Activated naive CD4-positive, alpha-beta T cell treated with anti-CD3 and anti-CD28 coated beads, Interleukin-2, amount 10 ng/mL, durations not matched to agents 7 days and 5 days (primary cell): ENCODE measurements around the gene CEP72.
A peak's percentile ranks its signal among the peaks of the same experiment; 100 is the strongest.
"Not testable (repeated sequence)": the region's sequence is repeated elsewhere in the genome, so short reads cannot be mapped to it uniquely, and the experiment has no call there.

ENCODE experiments used
- CTCF ChIA-PET: fragments of 350-600 bp; sonication (Branson Sonifier 250); formaldehyde crosslinking; loops from one replicate; lab custom pipeline; 2021; ENCODE audit warnings: antibody characterized with exemption; lab: Charles Lee
- DNase-seq: peaks from one replicate; pipeline ENCODE4 v3.0.0-alpha.2; 2020
- H3K27ac Mint-ChIP-seq: one replicate; pipeline ENCODE4 v1.8.0; 2021; ENCODE audit warnings: mild to moderate bottlenecking, moderate library complexity, mixed read lengths
- H3K27me3 Mint-ChIP-seq: one replicate; pipeline ENCODE4 v1.8.0; 2021; ENCODE audit warnings: mild to moderate bottlenecking, mixed read lengths
- H3K36me3 Mint-ChIP-seq: one replicate; pipeline ENCODE4 v1.8.0; 2021; ENCODE audit warnings: mixed read lengths
- H3K4me1 Mint-ChIP-seq: one replicate; pipeline ENCODE4 v1.8.0; 2021; ENCODE audit warnings: mixed read lengths
- H3K4me3 Mint-ChIP-seq: one replicate; pipeline ENCODE4 v1.8.0; 2021; ENCODE audit warnings: mild to moderate bottlenecking, moderate library complexity, mixed read lengths
- H3K9me3 Mint-ChIP-seq: one replicate; pipeline ENCODE4 v1.8.0; 2021; ENCODE audit warnings: mixed read lengths

Gene CEP72

DNA sequence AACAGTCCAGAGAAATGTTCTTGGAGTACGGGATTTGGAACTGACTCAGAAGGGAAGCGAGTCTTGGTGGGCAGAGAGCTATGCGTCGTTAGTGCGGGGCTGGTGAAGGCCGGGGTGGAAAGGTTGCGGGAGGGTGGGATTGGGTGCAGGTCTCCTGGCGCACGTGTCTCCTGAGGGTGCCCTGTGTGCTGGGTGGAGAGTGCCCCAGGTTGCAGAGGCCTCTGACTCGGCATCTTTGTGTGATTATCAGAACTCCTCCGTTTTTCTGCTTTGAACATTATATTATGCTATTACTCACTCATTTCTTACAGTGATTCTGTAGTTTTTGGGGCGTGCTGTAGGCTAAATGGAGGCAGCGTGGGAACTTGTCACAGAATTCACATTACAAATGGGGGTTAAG is 11.4 kb downstream of the CEP72 start:
- Mint-ChIP-seq H3K27ac (no peak overlapping the region), H3K4me3 (no peak overlapping the region), H3K36me3 (peaks cover 29% of the 10 kb centered on the region), H3K9me3 (no peaks in the 10 kb centered on the region), H3K27me3 (no peaks in the 10 kb centered on the region), H3K4me1 (no peaks in the 10 kb centered on the region)
- CTCF ChIA-PET, result no interaction called here
- DNase-seq, result no peak

DNA sequence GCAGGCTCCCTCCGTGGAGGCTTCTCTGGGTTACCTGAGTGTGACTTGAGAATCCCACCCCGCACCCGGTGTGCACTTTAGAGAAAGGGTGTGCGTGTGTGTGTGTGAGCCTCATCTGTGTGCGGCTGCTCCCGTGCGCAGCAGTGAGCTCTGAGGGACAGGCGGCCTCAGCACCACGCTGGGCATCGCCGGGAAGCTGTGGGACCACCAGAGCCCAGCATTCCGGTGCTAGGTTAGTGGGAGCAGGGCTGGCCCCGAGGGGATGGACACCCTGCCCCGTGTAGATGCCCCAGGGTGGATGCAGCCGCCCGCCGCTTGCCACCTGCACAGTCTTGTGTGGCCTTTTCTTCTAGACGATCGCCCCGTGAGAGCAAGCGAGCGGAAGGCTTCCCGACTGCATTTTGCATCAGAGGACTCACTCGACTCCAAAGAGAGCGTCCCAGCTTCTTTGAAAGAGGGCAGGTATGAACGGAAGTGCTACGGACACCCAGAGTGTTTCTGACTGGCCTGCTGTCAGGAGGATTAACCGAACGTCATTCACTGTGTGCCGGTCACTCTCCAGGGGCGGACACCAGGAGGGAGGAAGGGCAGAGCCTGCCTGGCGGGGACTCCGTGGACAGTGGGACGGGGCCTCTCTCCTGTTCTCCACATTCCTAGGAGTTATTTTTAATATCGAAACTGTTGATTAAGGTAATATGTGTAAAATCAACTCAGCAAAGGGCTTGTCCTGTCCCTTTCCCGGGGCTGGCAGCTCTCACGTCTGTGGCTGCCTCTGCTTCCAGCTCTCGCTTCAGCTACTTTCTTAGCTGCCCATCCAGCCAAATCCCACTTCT is 12.2 kb downstream of the CEP72 start:
- H3K4me1 Mint-ChIP-seq, result no peaks in the 10 kb centered on the region
- H3K9me3 Mint-ChIP-seq, result no peaks in the 10 kb centered on the region
- no peak for DNase-seq
- H3K4me3 Mint-ChIP-seq, result no peak overlapping the region
- H3K36me3 Mint-ChIP-seq, result peaks cover 33% of the 10 kb centered on the region
- H3K27me3 Mint-ChIP-seq, result no peaks in the 10 kb centered on the region
- no peak overlapping the region for H3K27ac Mint-ChIP-seq
- CTCF ChIA-PET, result no interaction called here

DNA sequence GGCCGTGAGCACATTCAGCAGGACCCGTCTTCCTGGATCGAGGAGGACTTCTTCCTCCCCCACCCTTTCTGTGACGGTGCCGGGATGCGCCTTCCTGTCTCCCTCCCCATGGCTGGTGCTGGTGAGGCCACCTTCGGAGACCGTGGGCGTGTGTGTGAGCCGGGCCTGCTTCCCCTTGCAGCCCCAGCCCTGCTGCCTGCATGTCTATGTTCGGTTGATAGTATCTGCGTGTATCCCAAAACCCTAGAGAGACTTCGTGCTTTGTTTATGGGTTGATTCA is 12.8 kb downstream of the CEP72 start:
- Mint-ChIP-seq H3K9me3 (no peaks in the 10 kb centered on the region), H3K36me3 (peaks cover 29% of the 10 kb centered on the region), H3K27me3 (no peaks in the 10 kb centered on the region), H3K4me1 (no peaks in the 10 kb centered on the region), H3K4me3 (no peak overlapping the region), H3K27ac (no peak overlapping the region)
- CTCF ChIA-PET, result no interaction called here
- no peak for DNase-seq

DNA sequence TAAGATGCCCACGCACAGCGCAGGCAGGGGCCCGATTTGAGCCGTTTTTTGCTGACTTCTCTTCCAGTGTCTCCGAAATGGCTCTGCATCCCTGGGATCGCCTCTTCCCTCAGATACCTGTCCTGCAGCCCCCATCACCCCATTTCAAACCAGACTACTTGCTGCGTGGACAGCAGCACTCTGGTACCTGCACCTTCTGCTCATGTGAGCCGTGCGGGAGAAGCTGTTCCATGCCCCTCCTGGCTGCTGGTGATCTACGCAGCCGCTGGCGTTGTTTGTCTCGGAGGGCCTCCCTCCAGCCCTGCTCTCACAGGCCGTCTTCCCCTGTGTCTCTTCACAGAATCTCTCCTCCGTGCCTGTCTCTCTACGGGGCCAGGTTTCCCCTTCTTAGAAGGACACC is 13.4 kb downstream of the CEP72 start:
- no peaks in the 10 kb centered on the region for H3K9me3 Mint-ChIP-seq
- peak; percentile 16 for DNase-seq
- H3K4me1 Mint-ChIP-seq, result no peaks in the 10 kb centered on the region
- CTCF ChIA-PET, result no interaction called here
- H3K27me3 Mint-ChIP-seq, result no peaks in the 10 kb centered on the region
- H3K4me3 Mint-ChIP-seq, result no peak overlapping the region
- peaks cover 25% of the 10 kb centered on the region for H3K36me3 Mint-ChIP-seq
- H3K27ac Mint-ChIP-seq, result no peak overlapping the region

DNA sequence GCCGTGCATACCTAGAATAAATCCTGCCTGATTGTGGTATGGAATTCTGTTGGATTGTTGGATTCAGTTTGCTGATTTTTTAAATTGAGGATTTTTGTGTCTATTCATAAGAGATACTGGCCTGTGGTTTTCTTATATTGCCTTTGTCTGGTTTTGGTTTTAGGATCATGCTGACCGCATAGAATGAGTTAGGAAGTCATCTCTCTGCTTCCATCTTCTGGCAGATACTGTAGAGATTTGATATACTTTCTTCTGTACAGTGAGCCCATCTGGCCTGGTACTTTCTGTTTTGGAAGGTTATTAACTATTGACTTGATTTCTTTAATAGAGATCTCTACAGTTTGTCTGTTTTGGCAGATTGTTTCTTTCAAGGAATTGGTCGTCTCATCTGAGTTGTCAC is 14.7 kb downstream of the CEP72 start:
- CTCF ChIA-PET, result no interaction called here
- no peak for DNase-seq
- Mint-ChIP-seq H3K4me3 (no peak overlapping the region), H3K4me1 (no peaks in the 10 kb centered on the region), H3K27me3 (no peaks in the 10 kb centered on the region), H3K36me3 (peaks cover 19% of the 10 kb centered on the region), H3K27ac (no peak overlapping the region), H3K9me3 (no peaks in the 10 kb centered on the region)

DNA sequence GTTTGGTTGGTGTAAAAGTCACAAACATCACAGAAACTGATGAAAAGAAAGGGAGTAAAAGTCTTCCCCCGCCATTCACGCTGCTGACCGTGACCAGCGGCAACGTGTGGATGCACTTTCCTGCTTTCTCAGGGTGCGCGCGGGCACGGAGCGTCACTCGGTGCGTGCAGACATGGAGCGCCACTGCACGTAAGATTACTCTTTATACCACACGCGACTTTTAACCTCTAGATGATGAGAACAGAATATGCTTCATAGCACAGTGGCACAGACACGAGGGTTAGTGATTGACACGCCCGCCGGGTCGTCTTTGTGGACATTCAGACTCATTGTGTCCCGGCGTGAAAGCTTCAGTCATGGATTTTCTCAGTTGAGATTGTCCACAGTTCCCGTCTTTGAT is 15.7 kb downstream of the CEP72 start:
- Mint-ChIP-seq H3K36me3 (peaks cover 15% of the 10 kb centered on the region), H3K27me3 (no peaks in the 10 kb centered on the region), H3K27ac (no peak overlapping the region), H3K9me3 (no peaks in the 10 kb centered on the region), H3K4me3 (no peak overlapping the region), H3K4me1 (no peaks in the 10 kb centered on the region)
- CTCF ChIA-PET, result no interaction called here
- DNase-seq, result peak; percentile 16

DNA sequence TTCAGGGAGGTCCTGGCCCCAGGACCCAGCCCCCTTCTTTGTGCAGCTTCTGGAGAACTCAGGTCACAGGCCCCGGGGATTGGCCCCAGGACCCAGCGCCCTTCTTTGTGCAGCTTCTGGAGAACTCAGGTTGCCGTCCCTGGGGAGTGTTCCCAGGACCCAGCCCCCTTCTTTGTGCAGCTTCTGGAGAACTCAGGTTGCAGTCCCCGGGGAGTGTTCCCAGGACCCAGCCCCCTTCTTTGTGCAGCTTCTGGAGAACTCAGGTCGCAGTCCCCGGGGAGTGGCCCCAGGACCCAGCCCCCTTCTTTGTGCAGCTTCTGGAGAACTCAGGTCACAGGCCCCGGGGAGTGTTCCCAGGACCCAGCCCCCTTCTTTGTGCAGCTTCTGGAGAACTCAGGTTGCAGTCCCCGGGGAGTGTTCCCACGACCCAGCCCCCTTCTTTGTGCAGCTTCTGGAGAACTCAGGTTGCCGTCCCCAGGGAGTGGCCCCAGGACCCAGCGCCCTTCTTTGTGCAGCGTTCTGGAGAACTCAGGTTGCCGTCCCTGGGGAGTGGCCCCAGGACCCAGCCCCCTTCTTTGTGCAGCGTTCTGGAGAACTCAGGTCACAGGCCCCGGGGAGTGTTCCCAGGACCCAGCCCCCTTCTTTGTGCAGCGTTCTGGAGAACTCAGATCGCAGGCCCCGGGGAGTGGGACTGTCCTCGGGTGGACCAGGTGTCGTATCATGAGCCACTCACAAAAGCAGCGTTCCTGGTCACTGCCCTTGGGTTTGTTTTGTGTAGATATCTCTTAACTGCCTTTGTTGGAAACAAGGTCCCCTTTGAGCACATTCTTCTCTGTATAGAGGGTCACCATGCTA is 16.4 kb downstream of the CEP72 start:
- H3K4me3 Mint-ChIP-seq, H3K4me1 Mint-ChIP-seq, CTCF ChIA-PET, H3K27ac Mint-ChIP-seq, H3K9me3 Mint-ChIP-seq, H3K27me3 Mint-ChIP-seq: not testable (repeated sequence)
- DNase-seq, result peak; percentile 10
- peaks cover 18% of the 10 kb centered on the region for H3K36me3 Mint-ChIP-seq

DNA sequence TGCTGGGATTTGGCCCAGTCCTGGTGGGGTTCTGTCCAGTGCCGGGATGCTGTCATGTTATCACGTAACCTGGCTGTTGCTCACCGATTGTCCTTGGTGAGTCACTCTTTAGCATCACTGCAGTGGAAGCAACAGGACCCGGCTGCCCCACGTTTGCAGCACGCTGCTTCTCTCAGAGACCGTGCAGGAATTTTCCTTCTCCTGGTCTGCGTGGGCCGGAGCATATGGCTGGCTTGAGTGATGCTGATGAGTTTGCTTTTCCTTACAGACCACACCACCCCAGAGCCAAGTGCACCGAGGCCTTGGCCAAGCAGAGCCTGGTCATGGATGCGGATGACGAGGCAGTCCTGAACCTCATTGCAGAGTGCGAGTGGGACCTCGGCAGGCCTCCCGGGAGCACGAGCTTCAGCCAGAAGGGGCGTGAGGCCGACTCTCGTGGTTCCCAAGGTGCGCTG is 21.4 kb downstream of the CEP72 start:
- H3K27me3 Mint-ChIP-seq, result no peaks in the 10 kb centered on the region
- H3K9me3 Mint-ChIP-seq, result no peaks in the 10 kb centered on the region
- H3K36me3 Mint-ChIP-seq, result peaks cover 39% of the 10 kb centered on the region
- CTCF ChIA-PET, result no interaction called here
- DNase-seq, result no peak
- H3K4me3 Mint-ChIP-seq, result no peak overlapping the region
- H3K4me1 Mint-ChIP-seq, result no peaks in the 10 kb centered on the region
- no peak overlapping the region for H3K27ac Mint-ChIP-seq

DNA sequence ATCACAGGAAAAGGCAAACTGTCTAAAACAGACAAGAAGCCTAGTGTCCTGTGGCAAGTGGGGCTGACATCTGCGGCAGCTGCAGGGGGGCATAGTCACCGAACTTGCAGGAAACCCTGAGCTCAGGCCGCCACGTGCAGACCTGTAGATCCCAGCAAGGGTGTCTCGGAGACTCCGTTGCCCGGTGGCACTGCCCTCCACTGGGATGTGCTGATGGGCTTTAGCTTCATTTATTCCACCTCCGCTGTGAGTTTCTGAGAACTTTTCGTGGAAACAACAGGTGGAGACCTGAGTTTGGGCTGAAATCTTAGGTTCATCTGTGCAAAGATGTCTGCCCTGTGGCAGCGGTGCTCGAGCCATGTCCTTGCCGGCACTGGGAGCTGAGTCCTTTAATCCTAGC is 22.1 kb downstream of the CEP72 start:
- H3K36me3 Mint-ChIP-seq, result peaks cover 35% of the 10 kb centered on the region
- no peak overlapping the region for H3K27ac Mint-ChIP-seq
- H3K4me3 Mint-ChIP-seq, result no peak overlapping the region
- DNase-seq, result no peak
- CTCF ChIA-PET, result no interaction called here
- no peaks in the 10 kb centered on the region for H3K4me1 Mint-ChIP-seq
- H3K9me3 Mint-ChIP-seq, result no peaks in the 10 kb centered on the region
- no peaks in the 10 kb centered on the region for H3K27me3 Mint-ChIP-seq

DNA sequence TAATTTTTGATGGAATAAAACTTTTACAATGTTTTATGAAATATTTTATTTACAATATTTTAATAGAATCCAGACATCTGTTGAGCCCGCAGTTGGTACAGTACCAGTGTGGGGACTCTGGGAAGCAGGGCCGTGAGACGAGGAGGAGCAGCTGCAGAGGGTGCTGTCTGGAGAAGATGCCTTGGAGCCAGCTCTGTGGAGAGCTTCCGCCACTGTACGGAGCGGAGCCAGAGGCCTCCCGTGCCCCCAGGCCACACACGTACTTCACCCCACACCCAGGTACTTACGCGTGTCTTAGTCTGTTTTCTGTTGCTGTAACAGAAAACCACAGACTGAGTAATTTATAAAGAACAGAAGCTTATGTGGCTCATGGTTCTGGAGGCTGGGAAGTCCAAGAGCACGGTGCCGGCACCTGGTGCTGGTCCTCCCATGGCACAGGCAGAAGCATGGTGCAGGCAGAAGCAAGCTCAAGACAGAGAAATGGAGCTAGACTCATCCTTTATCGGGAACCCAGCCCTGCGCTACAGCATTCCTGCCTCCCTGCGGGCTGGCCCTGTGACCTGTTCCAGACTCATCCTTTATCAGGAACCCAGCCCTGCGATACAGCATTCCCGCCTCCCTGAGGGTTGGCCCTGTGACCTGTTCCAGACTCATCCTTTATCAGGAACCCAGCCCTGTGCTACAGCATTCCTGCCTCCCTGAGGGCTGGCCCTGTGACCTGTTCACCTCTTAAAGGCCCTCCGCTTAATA is 23.3 kb downstream of the CEP72 start:
- H3K4me1 Mint-ChIP-seq, result no peaks in the 10 kb centered on the region
- H3K27me3 Mint-ChIP-seq, result no peaks in the 10 kb centered on the region
- no peak overlapping the region for H3K4me3 Mint-ChIP-seq
- no peak for DNase-seq
- no peak overlapping the region for H3K27ac Mint-ChIP-seq
- CTCF ChIA-PET, result no interaction called here
- H3K9me3 Mint-ChIP-seq, result no peaks in the 10 kb centered on the region
- H3K36me3 Mint-ChIP-seq, result peaks cover 35% of the 10 kb centered on the region

DNA sequence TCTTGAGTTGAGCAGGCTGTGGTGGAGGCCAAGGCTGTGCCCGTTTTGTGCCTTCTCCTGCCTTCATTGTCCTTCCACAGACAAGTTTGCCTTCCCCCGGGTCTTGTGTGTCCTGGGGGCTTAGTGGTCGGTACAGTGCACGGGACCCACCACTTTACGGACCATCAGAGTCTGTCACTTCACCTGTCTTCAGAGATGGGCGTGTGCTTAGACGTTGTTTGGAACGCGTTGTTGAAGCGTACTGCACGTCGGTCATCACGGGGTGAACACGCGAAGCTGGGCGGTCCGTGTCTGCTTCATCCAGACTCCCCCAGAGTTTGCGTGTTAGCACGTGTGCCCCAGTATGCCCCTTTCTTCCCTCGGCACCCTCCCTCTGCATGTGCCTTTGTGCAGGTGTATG is 24.8 kb downstream of the CEP72 start:
- Mint-ChIP-seq H3K36me3 (peaks cover 39% of the 10 kb centered on the region), H3K27ac (no peak overlapping the region), H3K4me3 (no peak overlapping the region), H3K4me1 (no peaks in the 10 kb centered on the region), H3K9me3 (no peaks in the 10 kb centered on the region), H3K27me3 (no peaks in the 10 kb centered on the region)
- no peak for DNase-seq
- CTCF ChIA-PET, result no interaction called here

DNA sequence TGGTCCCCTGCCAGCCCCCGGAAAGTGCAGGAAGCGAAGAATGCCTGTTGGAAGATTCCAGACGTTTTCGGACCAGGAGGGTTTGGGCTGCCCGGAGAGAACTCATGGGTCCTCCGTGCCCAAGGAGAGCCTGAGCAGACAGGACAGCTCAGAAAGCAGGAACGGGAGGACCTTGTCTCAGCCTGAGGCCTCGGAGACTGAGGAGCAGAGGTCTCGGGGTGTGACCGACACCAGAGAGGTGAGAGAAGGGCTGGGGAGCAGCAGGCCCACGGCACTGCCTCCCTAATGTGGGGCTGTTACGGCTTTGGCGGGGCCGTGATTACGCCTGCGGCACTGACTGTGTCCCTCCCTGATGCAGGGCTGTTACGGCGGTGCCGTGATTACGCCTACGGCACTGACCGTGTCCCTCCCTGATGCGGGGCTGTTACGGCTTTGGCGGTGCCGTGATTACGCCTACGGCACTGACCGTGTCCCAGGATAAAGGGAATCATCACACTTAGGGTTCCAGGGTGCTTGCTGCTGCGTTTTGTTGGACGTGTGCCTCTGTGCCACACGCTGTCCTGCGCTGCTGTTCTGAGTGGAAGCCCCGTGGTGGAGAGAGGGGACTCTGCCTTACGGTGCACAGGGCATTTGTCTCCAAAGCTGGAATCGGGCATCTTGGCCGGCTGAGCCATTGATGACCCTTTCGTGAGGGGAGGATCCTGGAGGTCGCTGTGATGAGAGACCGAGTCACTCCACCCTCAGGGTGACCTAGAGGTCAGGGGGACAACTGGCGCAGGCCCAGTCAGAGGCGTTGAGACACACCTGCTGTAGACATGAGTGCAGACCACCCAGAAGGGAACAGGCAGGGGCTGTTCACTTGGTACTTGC is 25.7 kb downstream of the CEP72 start:
- Mint-ChIP-seq H3K27me3 (no peaks in the 10 kb centered on the region), H3K4me1 (no peaks in the 10 kb centered on the region), H3K36me3 (peaks cover 39% of the 10 kb centered on the region), H3K27ac (no peak overlapping the region), H3K9me3 (no peaks in the 10 kb centered on the region), H3K4me3 (no peak overlapping the region)
- DNase-seq, result no peak
- CTCF ChIA-PET, result no interaction called here

DNA sequence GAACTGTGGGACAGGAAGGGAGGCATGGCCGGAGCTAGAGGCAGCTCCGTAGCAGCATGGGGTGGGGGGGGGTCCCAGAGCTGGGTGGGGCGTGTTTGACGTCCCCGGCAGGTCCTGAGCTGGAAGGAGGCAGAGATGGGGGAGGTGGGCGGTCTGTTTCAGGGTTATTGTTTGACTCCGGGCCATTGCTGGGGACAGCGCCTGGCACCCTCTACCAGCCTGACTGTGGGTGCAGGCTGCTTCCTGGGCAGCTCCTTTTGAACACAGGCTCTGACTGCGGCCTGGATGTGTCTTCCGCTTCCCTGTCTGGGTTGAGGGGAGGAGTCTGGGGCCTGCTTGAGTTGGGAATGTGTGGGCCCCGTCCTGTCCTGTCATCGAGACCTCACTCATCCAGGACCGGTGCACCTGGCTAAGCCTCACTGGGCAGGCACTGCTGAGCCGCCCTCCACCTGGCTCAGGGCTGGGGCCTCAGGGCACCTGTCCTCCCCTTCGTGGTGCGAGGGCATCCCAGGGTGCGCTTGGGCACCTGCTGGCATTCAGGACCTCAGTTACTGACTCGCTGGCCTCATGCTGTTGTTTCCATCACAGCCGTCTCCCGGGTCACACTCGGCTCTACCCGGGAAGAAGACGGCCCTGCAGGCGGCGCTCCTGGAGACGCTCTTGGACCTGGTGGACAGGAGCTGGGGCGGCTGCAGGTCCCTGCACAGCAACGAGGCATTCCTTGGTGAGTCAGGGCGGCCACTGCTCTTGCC is 26.5 kb downstream of the CEP72 start:
- H3K27me3 Mint-ChIP-seq, result no peaks in the 10 kb centered on the region
- no peak overlapping the region for H3K4me3 Mint-ChIP-seq
- CTCF ChIA-PET, result no interaction called here
- H3K9me3 Mint-ChIP-seq, result no peaks in the 10 kb centered on the region
- no peaks in the 10 kb centered on the region for H3K4me1 Mint-ChIP-seq
- H3K36me3 Mint-ChIP-seq, result peaks cover 36% of the 10 kb centered on the region
- DNase-seq, result no peak
- H3K27ac Mint-ChIP-seq, result no peak overlapping the region
